Neural cell (in vitro differentiated cells): ENCODE data around the gene ROR1. TPM values are rescaled to one million over a fixed set of nuclear protein-coding genes. Genes with fewer than 3 reads are reported as not detected.

Experiments
- H2AFZ ChIP-seq: fragments of 200-600, 300-800 bp; sonication (generic), shearing (Covaris generic); 2 replicates; pipeline ENCODE4 v1.6.0; 2014; ENCODE audit warnings: low read depth, mild to moderate bottlenecking, antibody characterized with exemption, low read length, moderate library complexity
- H3F3A ChIP-seq: fragments of 200-600 bp; shearing (Covaris generic); 2 replicates; pipeline ENCODE4 v1.6.1; 2016; ENCODE audit warnings: mild to moderate bottlenecking, moderate library complexity, mixed read lengths, antibody characterized with exemption, low read length; ENCODE audit not compliant: insufficient read depth, poor library complexity, severe bottlenecking
- H3K27ac ChIP-seq: fragments of 200-600, 300-800 bp; sonication (generic), shearing (Covaris generic); 2 replicates; pipeline ENCODE4 v1.5.1; 2014; ENCODE audit warnings: mild to moderate bottlenecking, low read length, moderate library complexity
- H3K27me3 ChIP-seq: fragments of 300-800, 200-600 bp; sonication (generic), shearing (Covaris generic); 2 replicates; pipeline ENCODE4 v1.6.0; 2014; ENCODE audit warnings: mild to moderate bottlenecking, low read depth, low read length, moderate library complexity; ENCODE audit not compliant: insufficient read depth
- H3K36me3 ChIP-seq: fragments of 300-800, 200-600 bp; sonication (generic), shearing (Covaris generic); 2 replicates; pipeline ENCODE4 v1.5.1; 2014; ENCODE audit warnings: mild to moderate bottlenecking, antibody characterized with exemption, low read length, moderate library complexity; ENCODE audit not compliant: insufficient read depth
- H3K4me2 ChIP-seq: fragments of 300-800, 200-600 bp; sonication (generic), shearing (Covaris generic); 2 replicates; pipeline ENCODE4 v1.6.0; 2014; ENCODE audit warnings: mild to moderate bottlenecking, low read length
- H3K4me3 ChIP-seq: fragments of 300-800, 200-600 bp; sonication (generic), shearing (Covaris generic); 2 replicates; pipeline ENCODE4 v1.5.1; 2014; ENCODE audit warnings: mild to moderate bottlenecking, low read length, moderate library complexity
- H3K79me2 ChIP-seq: fragments of 200-600 bp; shearing (Covaris generic); replicated peaks from 2 replicates; pipeline ENCODE4 v1.6.0; 2014; ENCODE audit warnings: mild to moderate bottlenecking, low read length, moderate library complexity; ENCODE audit not compliant: insufficient read depth
- H3K9ac ChIP-seq: fragments of 300-800, 200-600 bp; sonication (generic), shearing (Covaris generic); 2 replicates; pipeline ENCODE4 v1.6.1; 2016; ENCODE audit warnings: mild to moderate bottlenecking, low read length, mixed read lengths
- H3K9me2 ChIP-seq: fragments of 200-600 bp; shearing (Covaris generic); 2 replicates; pipeline ENCODE4 v1.6.1; 2016; ENCODE audit warnings: mild to moderate bottlenecking, low read length, mixed read lengths; ENCODE audit not compliant: insufficient read depth
- H3K9me3 ChIP-seq: fragments of 200-600, 300-800 bp; sonication (generic), shearing (Covaris generic); 2 replicates; pipeline ENCODE4 v1.6.1; 2016; ENCODE audit warnings: mild to moderate bottlenecking, mixed run types, low read length, moderate library complexity, mixed read lengths
- H4K20me1 ChIP-seq: fragments of 200-600 bp; shearing (Covaris generic); 2 replicates; pipeline ENCODE4 v1.6.1; 2016; ENCODE audit warnings: mild to moderate bottlenecking, mixed run types; ENCODE audit not compliant: insufficient read depth
- CTCF ChIP-seq: fragments of 450-650 bp; IDR thresholded peaks from 2 replicates; pipeline ENCODE4 v1.5.1; 2014; ENCODE audit warnings: antibody characterized with exemption, mild to moderate bottlenecking, moderate library complexity; ENCODE audit not compliant: poor library complexity, severe bottlenecking
- EP300 ChIP-seq: fragments of 450-650 bp; conservative IDR thresholded peaks from 2 replicates; pipeline ENCODE4 v1.6.1; 2014; ENCODE audit warnings: antibody characterized with exemption, mild to moderate bottlenecking, moderate library complexity; ENCODE audit not compliant: poor library complexity, severe bottlenecking
- EZH2 ChIP-seq: fragments of 200-600, 300-800 bp; shearing (Covaris generic), sonication (generic); IDR thresholded peaks from 2 replicates; pipeline ENCODE4 v1.6.1; 2014; ENCODE audit warnings: antibody characterized with exemption, low read length, borderline replicate concordance, mild to moderate bottlenecking; ENCODE audit not compliant: insufficient read depth, poor library complexity, severe bottlenecking
- MXI1 ChIP-seq: fragments of 450-650 bp; conservative IDR thresholded peaks from 2 replicates; pipeline ENCODE4 v1.6.1; 2014; ENCODE audit warnings: antibody characterized with exemption, mild to moderate bottlenecking; ENCODE audit not compliant: poor library complexity, severe bottlenecking
- POLR2AphosphoS5 ChIP-seq: IDR thresholded peaks from 2 replicates; pipeline ENCODE4 v1.6.1; 2012
- RAD21 ChIP-seq: fragments of 450-650 bp; conservative IDR thresholded peaks from 2 replicates; pipeline ENCODE4 v1.6.1; 2014; ENCODE audit warnings: antibody characterized with exemption, mild to moderate bottlenecking, moderate library complexity
- REST ChIP-seq: IDR thresholded peaks from 2 replicates; pipeline ENCODE4 v1.6.1; 2012; ENCODE audit warnings: borderline replicate concordance
- SMC3 ChIP-seq: fragments of 450-650 bp; conservative IDR thresholded peaks from 2 replicates; pipeline ENCODE4 v1.6.1; 2014; ENCODE audit warnings: antibody characterized with exemption, mild to moderate bottlenecking, moderate library complexity; ENCODE audit not compliant: poor library complexity
- TAF1 ChIP-seq: IDR thresholded peaks from 2 replicates; pipeline ENCODE4 v1.6.1; 2012; ENCODE audit warnings: low read depth
- polyA plus RNA-seq: library from polyadenylated mRNA; depleted of rRNA; stranded (reverse); fragments of >200 nt; gene quantifications from 2 replicates; pipeline ENCODE4 v1.2.3, GENCODE V29; 2014

ROR1 gene
- polyA plus RNA-seq, 1 donor from 2014 or later, result 0.27 TPM

GRCh38 chr1:64049900-64050540 lies 276.2 kb downstream of the ROR1 start:
- Histone ChIP-seq H3K4me3 (no peak overlapping the region), H3K36me3 (no peaks in the 10 kb centered on the region), H3K27me3 (no peaks in the 10 kb centered on the region), H3K27ac (no peak overlapping the region), H3K9me3 (no peaks in the 10 kb centered on the region), H3K79me2 (no peaks in the 10 kb centered on the region), H3K4me2 (no peak overlapping the region), H3K9ac (no peak overlapping the region), H4K20me1 (no peaks in the 10 kb centered on the region), H2AFZ (no peak overlapping the region), H3F3A (no peaks in the 10 kb centered on the region), H3K9me2 (no peaks in the 10 kb centered on the region)
- no peak for TF ChIP-seq SMC3
- TF ChIP-seq TAF1, result no peak
- no peak for TF ChIP-seq POLR2AphosphoS5
- no peak for TF ChIP-seq RAD21
- no peak for TF ChIP-seq CTCF
- TF ChIP-seq EP300, result no peak
- no peak for TF ChIP-seq EZH2
- TF ChIP-seq REST, result no peak
- no peak for TF ChIP-seq MXI1

GRCh38 chr1:64050601-64051000 lies 276.8 kb downstream of the ROR1 start:
- Histone ChIP-seq H3K9me2 (no peaks in the 10 kb centered on the region), H3F3A (no peaks in the 10 kb centered on the region), H3K79me2 (no peaks in the 10 kb centered on the region), H3K4me3 (no peak overlapping the region), H3K27ac (no peak overlapping the region), H3K4me2 (no peak overlapping the region), H3K9ac (no peak overlapping the region), H3K9me3 (no peaks in the 10 kb centered on the region), H3K27me3 (no peaks in the 10 kb centered on the region), H4K20me1 (no peaks in the 10 kb centered on the region), H2AFZ (no peak overlapping the region), H3K36me3 (no peaks in the 10 kb centered on the region)
- TF ChIP-seq EP300, result no peak
- TF ChIP-seq REST, result no peak
- TF ChIP-seq POLR2AphosphoS5, result no peak
- no peak for TF ChIP-seq RAD21
- TF ChIP-seq CTCF, result no peak
- no peak for TF ChIP-seq MXI1
- no peak for TF ChIP-seq TAF1
- TF ChIP-seq SMC3, result no peak
- no peak for TF ChIP-seq EZH2
